GM12872 (cell line): ENCODE data around the gene CCDC191.

Experiments
- TF ChIP-seq, protein P1 (sequence below): IDR thresholded peaks from 3 replicates; pipeline ENCODE4 v1.5.1; 2011; ENCODE audit warnings: low read depth, mild to moderate bottlenecking, low read length, moderate library complexity; ENCODE audit not compliant: insufficient read depth

CCDC191 gene

DNA sequence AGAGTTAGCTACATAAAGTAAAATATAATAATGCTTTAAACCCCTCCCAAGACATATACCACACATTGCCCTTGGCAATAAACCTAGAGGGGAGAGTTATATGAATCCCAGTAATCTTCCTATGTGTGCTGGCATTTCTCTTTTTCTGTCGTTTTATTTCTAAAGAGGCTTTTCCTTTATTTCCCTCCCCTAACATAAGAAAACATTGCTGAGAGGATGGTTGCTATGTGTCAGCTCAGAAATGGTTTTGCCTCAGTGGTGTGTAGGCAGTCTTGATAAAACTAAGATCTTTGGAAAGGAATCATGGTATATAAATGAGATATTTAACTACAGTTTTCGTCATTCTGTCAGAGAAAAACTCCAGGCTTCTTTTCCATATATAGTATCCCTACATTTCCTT is 30.0 kb downstream of the CCDC191 start:
- TF ChIP-seq, protein P1, sequence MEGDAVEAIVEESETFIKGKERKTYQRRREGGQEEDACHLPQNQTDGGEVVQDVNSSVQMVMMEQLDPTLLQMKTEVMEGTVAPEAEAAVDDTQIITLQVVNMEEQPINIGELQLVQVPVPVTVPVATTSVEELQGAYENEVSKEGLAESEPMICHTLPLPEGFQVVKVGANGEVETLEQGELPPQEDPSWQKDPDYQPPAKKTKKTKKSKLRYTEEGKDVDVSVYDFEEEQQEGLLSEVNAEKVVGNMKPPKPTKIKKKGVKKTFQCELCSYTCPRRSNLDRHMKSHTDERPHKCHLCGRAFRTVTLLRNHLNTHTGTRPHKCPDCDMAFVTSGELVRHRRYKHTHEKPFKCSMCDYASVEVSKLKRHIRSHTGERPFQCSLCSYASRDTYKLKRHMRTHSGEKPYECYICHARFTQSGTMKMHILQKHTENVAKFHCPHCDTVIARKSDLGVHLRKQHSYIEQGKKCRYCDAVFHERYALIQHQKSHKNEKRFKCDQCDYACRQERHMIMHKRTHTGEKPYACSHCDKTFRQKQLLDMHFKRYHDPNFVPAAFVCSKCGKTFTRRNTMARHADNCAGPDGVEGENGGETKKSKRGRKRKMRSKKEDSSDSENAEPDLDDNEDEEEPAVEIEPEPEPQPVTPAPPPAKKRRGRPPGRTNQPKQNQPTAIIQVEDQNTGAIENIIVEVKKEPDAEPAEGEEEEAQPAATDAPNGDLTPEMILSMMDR: no peak

GRCh38 chr3:114025451-114025850 is 30.9 kb downstream of the CCDC191 start:
- TF ChIP-seq, protein P1: no peak

- TF ChIP-seq, protein P1: no peak
Measured at GRCh38 chr3:114022145-114022802, 34.1 kb downstream of the CCDC191 start.

DNA sequence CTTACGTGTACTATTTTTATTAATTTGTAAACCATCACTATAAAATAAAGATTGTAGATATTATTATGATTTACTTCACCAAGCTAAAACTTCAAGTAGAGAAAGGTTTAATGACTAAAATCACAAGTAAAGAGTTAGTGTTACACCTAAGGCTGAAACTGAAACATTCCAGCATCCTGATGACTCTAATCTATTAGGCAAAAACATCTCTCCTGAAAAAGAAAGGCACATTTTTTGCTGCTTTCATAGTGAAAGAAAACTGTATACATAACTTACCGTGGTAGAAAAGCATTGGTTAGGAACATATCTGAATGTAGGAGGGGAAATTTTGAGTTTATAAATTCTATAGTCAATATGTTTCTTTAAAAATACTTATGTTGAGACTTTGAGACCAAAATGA is 35.4 kb downstream of the CCDC191 start:
- TF ChIP-seq, protein P1: no peak

- TF ChIP-seq, protein P1: no peak
Measured at GRCh38 chr3:114019486-114019885, 36.8 kb downstream of the CCDC191 start.

DNA sequence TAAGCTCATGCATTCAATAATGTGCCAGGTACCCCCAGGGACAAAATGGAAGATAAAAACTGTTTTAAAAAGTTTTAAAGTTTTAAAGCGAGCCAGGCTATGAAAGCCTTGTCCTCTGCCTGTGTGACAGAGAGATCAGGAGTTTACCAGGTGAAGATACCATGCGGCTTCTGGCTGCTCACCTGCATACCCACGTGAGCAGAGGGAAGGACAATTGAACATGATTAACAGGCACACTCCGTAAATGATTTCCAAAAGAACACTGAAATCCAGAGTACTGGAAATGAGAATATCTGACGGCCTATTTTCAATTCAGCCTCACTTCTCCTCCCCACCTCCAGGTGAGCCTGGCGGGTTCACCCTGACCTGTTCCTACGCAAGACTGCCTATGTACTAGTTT is 42.1 kb downstream of the CCDC191 start:
- TF ChIP-seq, protein P1: no peak

- TF ChIP-seq, protein P1: no peak
Measured at GRCh38 chr3:114011059-114011797, 45.1 kb downstream of the CCDC191 start.
